Effector CD4-positive, alpha-beta T cell (primary cell): Measurements from ENCODE around the gene CD180. TPM values are rescaled to one million over a fixed set of nuclear protein-coding genes. Genes with fewer than 3 reads are reported as not detected.

Experiments used
- DNase-seq: peaks from one replicate; pipeline ENCODE4 v3.0.0-alpha.2; 2020
- total RNA-seq: gene quantifications from one replicate; lab custom pipeline; 2026; lab: John Stamatoyannopoulos, UW

The CD180 gene
- not detected for total RNA-seq

GRCh38 chr5:67196537-67197059, at the start of gene CD180:
CD180 (minus strand) TSS chr5:67196799; CDS start chr5:67196641, 158 bp downstream.
- DNase-seq, result no peak

- peak; percentile 27 for DNase-seq
These were observed 49.5 kb upstream of the CD180 start for GRCh38 chr5:67246108-67246507.

GRCh38 chr5:67245259-67245846, 48.8 kb upstream of the CD180 start:
- DNase-seq, result no peak

- no peak for DNase-seq
These were observed 47.8 kb upstream of the CD180 start for GRCh38 chr5:67244345-67244793.

- DNase-seq, result no peak
These were observed 47.3 kb upstream of the CD180 start for GRCh38 chr5:67243944-67244343.

GRCh38 chr5:67243349-67243748, 46.8 kb upstream of the CD180 start:
- no peak for DNase-seq

GRCh38 chr5:67241326-67241725, 44.7 kb upstream of the CD180 start:
- DNase-seq, result no peak

GRCh38 chr5:67240846-67241245, 44.2 kb upstream of the CD180 start:
- DNase-seq, result no peak

- no peak for DNase-seq
These were observed 43.5 kb upstream of the CD180 start for GRCh38 chr5:67240065-67240464.

GRCh38 chr5:67238191-67238590, 41.6 kb upstream of the CD180 start:
- no peak for DNase-seq

- no peak for DNase-seq
These were observed 39.0 kb upstream of the CD180 start for GRCh38 chr5:67235399-67236110.

GRCh38 chr5:67234671-67235176, 38.1 kb upstream of the CD180 start:
- no peak for DNase-seq

GRCh38 chr5:67233075-67233474, 36.5 kb upstream of the CD180 start:
- no peak for DNase-seq

GRCh38 chr5:67223211-67223610, 26.6 kb upstream of the CD180 start:
- DNase-seq, result no peak

GRCh38 chr5:67222243-67223025, 25.8 kb upstream of the CD180 start:
- DNase-seq, result no peak

GRCh38 chr5:67221487-67222242, 25.1 kb upstream of the CD180 start:
- no peak for DNase-seq

- DNase-seq, result no peak
These were observed 20.0 kb upstream of the CD180 start for GRCh38 chr5:67216564-67216963.

GRCh38 chr5:67215519-67216471, 19.2 kb upstream of the CD180 start:
- DNase-seq, result peak; percentile 56

GRCh38 chr5:67214707-67215447, 18.3 kb upstream of the CD180 start:
- no peak for DNase-seq

GRCh38 chr5:67214036-67214435, 17.4 kb upstream of the CD180 start:
- no peak for DNase-seq

- no peak for DNase-seq
These were observed 15.3 kb upstream of the CD180 start for GRCh38 chr5:67211926-67212325.
